Stomach (tissue), 9 donors: ENCODE measurements around the gene ADRM1. TPM values are rescaled to one million over a fixed set of nuclear protein-coding genes. Genes with fewer than 3 reads are reported as not detected.

Experiments
- DNase-seq, 2 donors: peaks; one replicate each; pipeline versions ENCODE4 v3.0.0 to v3.0.0-alpha.2; 2013 to 2019
- H3K27ac ChIP-seq, 5 donors: fragments of 200-600 bp in 4 of 5; sonication (generic) in 4 of 5; one replicate each; pipeline ENCODE4 v1.5.1; 2013 to 2019; ENCODE audit warnings: mild to moderate bottlenecking in 1 of 5, moderate library complexity in 1 of 5
- H3K27me3 ChIP-seq, 3 donors: fragments of 200-600 bp; sonication (generic); one replicate each; pipeline ENCODE4 v1.5.1; 2017 to 2019; ENCODE audit warnings: mixed run types in 1 of 3
- H3K36me3 ChIP-seq, 4 donors: fragments of 200-600 bp; sonication (generic); 1 replicate in 3 of 4; 2 replicates in 1 of 4; pipeline ENCODE4 v1.5.1; 2016 to 2019
- H3K4me1 ChIP-seq, 4 donors: fragments of 200-600 bp; sonication (generic); one replicate each; pipeline ENCODE4 v1.5.1; 2016 to 2019
- H3K4me3 ChIP-seq, 4 donors: fragments of 200-600 bp; sonication (generic) in 3 of 4; one replicate each; pipeline ENCODE4 v1.5.1; 2016 to 2019; ENCODE audit warnings: mild to moderate bottlenecking in 1 of 4
- H3K9me3 ChIP-seq, 4 donors: fragments of 200-600 bp; sonication (generic); one replicate each; pipeline ENCODE4 v1.5.1; 2016 to 2019
- CTCF ChIP-seq, 7 experiments: fragments of 450-650 bp in 4 of 7; fragments of 200-600 bp in 3 of 7; sonication (generic) in 3 of 7; IDR thresholded peaks; one replicate each; pipeline ENCODE4 v1.5.1; 2016 to 2019; ENCODE audit warnings: antibody characterized with exemption in 7 of 7, control low read depth in 2 of 7, mild to moderate bottlenecking in 1 of 7
- EP300 ChIP-seq: sonication (generic); formaldehyde crosslinking; IDR thresholded peaks from one replicate; pipeline ENCODE4 v1.6.1; 2017; ENCODE audit warnings: antibody characterized with exemption
- POLR2A ChIP-seq, 4 donors: fragments of 450-650 bp; IDR thresholded peaks; one replicate each; pipeline ENCODE4 v1.6.1; 2016; ENCODE audit warnings: antibody characterized with exemption in 4 of 4, control low read depth in 2 of 4, mild to moderate bottlenecking in 1 of 4, moderate library complexity in 1 of 4
- POLR2AphosphoS5 ChIP-seq, 3 donors: sonication (generic); formaldehyde crosslinking; IDR thresholded peaks; one replicate each; pipeline ENCODE4 v1.6.1; 2016; ENCODE audit warnings: antibody characterized with exemption in 3 of 3
- WGBS, 5 donors: extraction: QIAGEN DNeasy Blood & Tissue Kit in 3 of 5; methylation state at CpG; one replicate each; pipeline versions ENCODE4 v1.1.5 to v1.1.7; 2013 to 2018; 5-methylcytosine and 5-hydroxymethylcytosine counted together
- intact Hi-C: fragments of 100-400 bp; cut with DNase I; formaldehyde crosslinking; loops from one replicate; pipeline ENCODE4 v1.15.1; 2023; ENCODE audit warnings: low total_unique reads
- polyA plus RNA-seq, 3 donors: library from polyadenylated mRNA; stranded (reverse); fragments of 200-250 nt; gene quantifications; one replicate each; pipeline ENCODE4 v1.2.3, GENCODE V29; 2013
- total RNA-seq, 5 donors: library from RNA; depleted of rRNA; stranded (reverse); fragments of >200 nt; gene quantifications; one replicate each; pipeline versions ENCODE4 v1.1.0 to v1.2.3, GENCODE V29; 2014 to 2016
- donor health status: healthy with polysubstance abuse.
- donor health status: Bipolar disorder and iron deficiency.
- donor health status: healthy.

The ADRM1 gene
- total and polyA plus RNA-seq, 8 donors: 42.0 to 130 (median 83.7) TPM

- no peak for DNase-seq
- WGBS, 5 donors: 84 to 93% (median 86%) methylated on average over 16 to 27 of the region's 27 CpGs
- TF ChIP-seq POLR2A (IDR thresholded peaks at IDR 0.05) (no peak), EP300 (no peak), CTCF (IDR thresholded peaks at IDR 0.05) (no peak), POLR2AphosphoS5 (IDR thresholded peaks at IDR 0.05) (no peak)
- H3K4me3 ChIP-seq: no peak overlapping the region
- H3K9me3 ChIP-seq: no peaks in the 10 kb centered on the region
- peak overlapping the region in 1 of 5 donors; percentile 50 for H3K27ac ChIP-seq
- H3K4me1 ChIP-seq: peaks cover 26 to 60% (median 39%) of the 10 kb centered on the region in 4 donors
- H3K36me3 ChIP-seq: peaks cover 51 to 76% (median 75%) of the 10 kb centered on the region in 4 donors
- H3K27me3 ChIP-seq: no peaks in the 10 kb centered on the region
- intact Hi-C loops: no loop called here
Observed at GRCh38 chr20:62306414-62307187, 3.8 kb downstream of the ADRM1 start.

GRCh38 chr20:62307226-62308101 lies 4.7 kb downstream of the ADRM1 start:
- peaks cover 26 to 52% (median 35%) of the 10 kb centered on the region in 4 donors for H3K4me1 ChIP-seq
- intact Hi-C loops: no loop called here
- H3K27me3 ChIP-seq: no peaks in the 10 kb centered on the region
- no peaks in the 10 kb centered on the region for H3K9me3 ChIP-seq
- DNase-seq: no peak
- H3K36me3 ChIP-seq: peaks cover 57 to 85% (median 83%) of the 10 kb centered on the region in 4 donors
- peak overlapping the region in 1 of 5 donors; percentile 50 for H3K27ac ChIP-seq
- no peak for TF ChIP-seq POLR2A (IDR thresholded peaks at IDR 0.05)
- no peak for TF ChIP-seq POLR2AphosphoS5 (IDR thresholded peaks at IDR 0.05)
- TF ChIP-seq EP300: no peak
- no peak for TF ChIP-seq CTCF (IDR thresholded peaks at IDR 0.05)
- H3K4me3 ChIP-seq: no peak overlapping the region
- WGBS, 5 donors: 66 to 80% (median 75%) methylated on average over 36 to 42 of the region's 42 CpGs

GRCh38 chr20:62308102-62308822 lies 5.5 kb downstream of the ADRM1 start:
- no peak overlapping the region for H3K27ac ChIP-seq
- H3K36me3 ChIP-seq: peaks cover 61 to 93% (median 91%) of the 10 kb centered on the region in 4 donors
- WGBS, 5 donors: 82 to 86% (median 84%) methylated on average over 25 to 29 of the region's 29 CpGs
- no peak for DNase-seq
- H3K4me3 ChIP-seq: no peak overlapping the region
- intact Hi-C loops: no loop called here
- TF ChIP-seq EP300 (no peak), POLR2A (IDR thresholded peaks at IDR 0.05) (no peak), POLR2AphosphoS5 (IDR thresholded peaks at IDR 0.05) (no peak)
- H3K27me3 ChIP-seq: no peaks in the 10 kb centered on the region
- peaks cover 26 to 52% (median 35%) of the 10 kb centered on the region in 4 donors for H3K4me1 ChIP-seq
- H3K9me3 ChIP-seq: no peaks in the 10 kb centered on the region

GRCh38 chr20:62309198-62309944 lies 6.6 kb downstream of the ADRM1 start:
- no peak for TF ChIP-seq POLR2A (IDR thresholded peaks at IDR 0.05)
- no peak for TF ChIP-seq POLR2AphosphoS5 (IDR thresholded peaks at IDR 0.05)
- TF ChIP-seq CTCF (IDR thresholded peaks at IDR 0.05): no peak
- TF ChIP-seq EP300: no peak
- Histone ChIP-seq H3K27me3 (no peaks in the 10 kb centered on the region), H3K9me3 (no peaks in the 10 kb centered on the region), H3K36me3 (peaks cover 63 to 99% (median 97%) of the 10 kb centered on the region in 4 donors), H3K4me1 (peaks cover 17 to 42% (median 25%) of the 10 kb centered on the region in 4 donors), H3K27ac (peak overlapping the region in 1 of 5 donors; percentile 30), H3K4me3 (no peak overlapping the region)
- no peak for DNase-seq
- 70 to 93% (median 88%) methylated on average over 9 to 26 of the region's 26 CpGs for WGBS, 5 donors
- intact Hi-C loops: no loop called here
